ENCODE measurements around the gene TBXT.
"Not testable (repeated sequence)": the region's sequence is repeated elsewhere in the genome, so short reads cannot be mapped to it uniquely, and the experiment has no call there.

TBXT gene

GRCh38 chr6:166156942-166157341 is 10.7 kb downstream of the TBXT start:
- DNase-seq: no peak
- no peaks in the 10 kb centered on the region for H3K36me3 ChIP-seq (ENCODE audit: control insufficient read depth, insufficient read depth, low read length)

GRCh38 chr6:166153966-166154365 is 13.7 kb downstream of the TBXT start:
- Histone ChIP-seq H3K9me3 (ENCODE audit: control insufficient read depth, low read length) (no peaks in the 10 kb centered on the region), H3K36me3 (ENCODE audit: control insufficient read depth, insufficient read depth, low read length) (no peaks in the 10 kb centered on the region), H3K4me3 (ENCODE audit: insufficient read depth, low read depth, low read length, poor library complexity, severe bottlenecking) (no peak overlapping the region), H3K4me1 (ENCODE audit: control insufficient read depth, insufficient read depth, low read length, poor library complexity, severe bottlenecking) (no peaks in the 10 kb centered on the region), H3K27ac (ENCODE audit: insufficient read depth, low read length, poor library complexity, severe bottlenecking) (no peak overlapping the region), H3K27me3 (replicated peaks; ENCODE audit: control insufficient read depth, insufficient read depth, low read length, poor library complexity, severe bottlenecking) (no peaks in the 10 kb centered on the region)
- no peak for DNase-seq

More at GRCh38 chr6:166156942-166157341, 10.7 kb downstream of the TBXT start:
- Histone ChIP-seq H3K4me3 (ENCODE audit: insufficient read depth, low read depth, low read length, poor library complexity, severe bottlenecking) (no peak overlapping the region), H3K27me3 (replicated peaks; ENCODE audit: control insufficient read depth, insufficient read depth, low read length, poor library complexity, severe bottlenecking) (no peaks in the 10 kb centered on the region), H3K27ac (ENCODE audit: insufficient read depth, low read length, poor library complexity, severe bottlenecking) (no peak overlapping the region), H3K9me3 (ENCODE audit: control insufficient read depth, low read length) (no peaks in the 10 kb centered on the region), H3K4me1 (ENCODE audit: control insufficient read depth, insufficient read depth, low read length, poor library complexity, severe bottlenecking) (no peaks in the 10 kb centered on the region)

GRCh38 chr6:166152660-166153059 is 15.0 kb downstream of the TBXT start:
- H3K4me3 ChIP-seq (ENCODE audit: insufficient read depth, low read depth, low read length, poor library complexity, severe bottlenecking): no peak overlapping the region
- no peak for DNase-seq
- H3K36me3 ChIP-seq (ENCODE audit: control insufficient read depth, insufficient read depth, low read length): no peaks in the 10 kb centered on the region
- H3K9me3 ChIP-seq (ENCODE audit: control insufficient read depth, low read length): no peaks in the 10 kb centered on the region
- H3K4me1 ChIP-seq (ENCODE audit: control insufficient read depth, insufficient read depth, low read length, poor library complexity, severe bottlenecking): no peaks in the 10 kb centered on the region
- H3K27ac ChIP-seq (ENCODE audit: insufficient read depth, low read length, poor library complexity, severe bottlenecking): no peak overlapping the region
- H3K27me3 ChIP-seq (replicated peaks; ENCODE audit: control insufficient read depth, insufficient read depth, low read length, poor library complexity, severe bottlenecking): no peaks in the 10 kb centered on the region

GRCh38 chr6:166151798-166152197 is 15.9 kb downstream of the TBXT start:
- H3K27me3 ChIP-seq (replicated peaks; ENCODE audit: control insufficient read depth, insufficient read depth, low read length, poor library complexity, severe bottlenecking): no peaks in the 10 kb centered on the region
- no peak overlapping the region for H3K27ac ChIP-seq (ENCODE audit: insufficient read depth, low read length, poor library complexity, severe bottlenecking)
- no peak for DNase-seq
- H3K9me3 ChIP-seq (ENCODE audit: control insufficient read depth, low read length): no peaks in the 10 kb centered on the region
- no peaks in the 10 kb centered on the region for H3K4me1 ChIP-seq (ENCODE audit: control insufficient read depth, insufficient read depth, low read length, poor library complexity, severe bottlenecking)
- no peaks in the 10 kb centered on the region for H3K36me3 ChIP-seq (ENCODE audit: control insufficient read depth, insufficient read depth, low read length)
- H3K4me3 ChIP-seq (ENCODE audit: insufficient read depth, low read depth, low read length, poor library complexity, severe bottlenecking): no peak overlapping the region

DNA sequence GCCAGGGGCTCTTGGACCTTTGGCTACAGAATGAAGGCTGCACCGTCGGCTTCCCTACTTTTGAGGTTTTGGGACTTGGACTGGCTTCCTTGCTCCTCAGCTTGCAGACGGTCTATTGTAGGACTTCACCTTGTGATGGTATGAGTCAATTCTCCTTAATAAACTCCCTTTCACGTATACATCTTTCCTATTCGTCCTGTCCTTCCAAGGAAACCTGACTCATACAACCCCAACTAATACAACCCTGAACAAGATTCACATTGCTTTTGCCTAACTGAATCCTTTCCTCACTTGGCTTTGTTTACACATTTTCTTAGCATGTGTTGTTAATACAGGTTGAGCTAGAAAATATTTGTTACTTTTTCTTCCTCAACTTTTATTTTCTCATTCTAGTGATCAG is 21.9 kb downstream of the TBXT start:
- no peaks in the 10 kb centered on the region for H3K36me3 ChIP-seq (ENCODE audit: control insufficient read depth, insufficient read depth, low read length)
- H3K27me3 ChIP-seq (replicated peaks; ENCODE audit: control insufficient read depth, insufficient read depth, low read length, poor library complexity, severe bottlenecking): no peaks in the 10 kb centered on the region
- H3K4me1 ChIP-seq (ENCODE audit: control insufficient read depth, insufficient read depth, low read length, poor library complexity, severe bottlenecking): no peaks in the 10 kb centered on the region
- H3K9me3 ChIP-seq (ENCODE audit: control insufficient read depth, low read length): no peaks in the 10 kb centered on the region
- DNase-seq: no peak
- no peak overlapping the region for H3K4me3 ChIP-seq (ENCODE audit: insufficient read depth, low read depth, low read length, poor library complexity, severe bottlenecking)
- no peak overlapping the region for H3K27ac ChIP-seq (ENCODE audit: insufficient read depth, low read length, poor library complexity, severe bottlenecking)

DNA sequence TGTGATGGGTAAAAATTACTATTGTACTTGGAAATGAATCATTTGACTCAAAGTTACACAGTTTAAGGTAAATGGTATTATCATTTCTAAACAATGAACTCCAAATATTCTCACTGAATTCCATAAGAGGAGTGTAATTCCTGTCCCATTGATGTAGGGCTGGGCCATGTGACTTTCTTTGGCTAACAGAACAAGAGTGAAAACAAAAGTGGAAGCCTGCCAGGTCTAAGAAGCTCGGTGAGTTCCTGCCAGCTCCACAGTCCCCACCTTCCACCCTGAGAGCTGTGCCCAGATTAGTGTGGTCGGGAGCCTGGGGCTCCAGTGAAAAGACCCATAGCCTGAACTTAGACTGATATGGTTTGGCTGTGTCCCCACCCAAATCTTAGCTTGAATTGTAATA is 24.6 kb downstream of the TBXT start:
- no peak overlapping the region for H3K4me3 ChIP-seq (ENCODE audit: insufficient read depth, low read depth, low read length, poor library complexity, severe bottlenecking)
- no peaks in the 10 kb centered on the region for H3K36me3 ChIP-seq (ENCODE audit: control insufficient read depth, insufficient read depth, low read length)
- no peaks in the 10 kb centered on the region for H3K4me1 ChIP-seq (ENCODE audit: control insufficient read depth, insufficient read depth, low read length, poor library complexity, severe bottlenecking)
- H3K27me3 ChIP-seq (replicated peaks; ENCODE audit: control insufficient read depth, insufficient read depth, low read length, poor library complexity, severe bottlenecking): no peaks in the 10 kb centered on the region
- H3K9me3 ChIP-seq (ENCODE audit: control insufficient read depth, low read length): no peaks in the 10 kb centered on the region
- no peak for DNase-seq
- no peak overlapping the region for H3K27ac ChIP-seq (ENCODE audit: insufficient read depth, low read length, poor library complexity, severe bottlenecking)

DNA sequence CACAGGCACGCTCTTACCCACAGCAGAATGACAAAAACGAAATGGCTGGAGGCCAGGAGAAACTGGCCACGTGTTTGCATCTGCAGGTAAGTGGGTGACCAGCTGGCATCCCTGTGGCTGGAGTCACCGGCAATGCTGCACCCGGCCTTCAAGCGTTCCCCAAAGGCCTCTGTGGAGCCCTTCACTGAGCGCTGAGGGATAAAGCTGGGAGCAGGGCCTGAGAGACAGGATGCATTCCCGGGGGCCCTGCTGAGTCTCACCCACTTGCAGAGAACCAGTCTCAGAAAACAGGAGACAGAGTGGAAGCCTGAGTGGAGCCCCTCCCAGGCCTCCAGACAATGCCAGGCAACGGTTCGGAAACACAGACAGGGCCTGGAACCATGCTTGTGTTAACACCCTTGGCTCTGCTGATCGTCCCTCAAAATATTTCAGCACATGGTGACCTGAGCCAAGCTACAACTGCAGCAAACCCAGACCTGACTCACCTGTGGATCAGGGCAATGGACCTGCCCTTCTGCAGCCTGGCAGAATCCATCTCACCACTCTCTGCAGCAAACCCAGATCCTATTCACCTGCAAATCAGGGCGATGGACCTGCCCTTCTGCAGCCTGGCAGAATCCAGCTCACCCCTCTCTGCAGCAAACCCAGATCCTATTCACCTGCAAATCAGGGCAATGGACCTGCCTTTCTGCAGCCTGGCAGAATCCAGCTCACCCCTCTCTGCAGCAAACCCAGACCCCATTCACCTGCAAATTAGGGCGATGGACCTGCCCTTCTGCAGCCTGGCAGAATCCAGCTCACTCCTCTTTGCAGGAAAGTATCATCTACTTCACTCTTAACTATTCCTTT is 39.8 kb downstream of the TBXT start:
- Histone ChIP-seq H3K9me3 (ENCODE audit: control insufficient read depth, low read length) (no peaks in the 10 kb centered on the region), H3K27me3 (replicated peaks; ENCODE audit: control insufficient read depth, insufficient read depth, low read length, poor library complexity, severe bottlenecking) (no peaks in the 10 kb centered on the region), H3K36me3 (ENCODE audit: control insufficient read depth, insufficient read depth, low read length) (no peaks in the 10 kb centered on the region), H3K4me1 (ENCODE audit: control insufficient read depth, insufficient read depth, low read length, poor library complexity, severe bottlenecking) (no peaks in the 10 kb centered on the region), H3K4me3 (ENCODE audit: insufficient read depth, low read depth, low read length, poor library complexity, severe bottlenecking) (no peak overlapping the region), H3K27ac (ENCODE audit: insufficient read depth, low read length, poor library complexity, severe bottlenecking) (no peak overlapping the region)
- DNase-seq: no peak

- not testable (repeated sequence) for H3K4me3 ChIP-seq (ENCODE audit: insufficient read depth, low read depth, low read length, poor library complexity, severe bottlenecking); H3K4me1 ChIP-seq (ENCODE audit: control insufficient read depth, insufficient read depth, low read length, poor library complexity, severe bottlenecking); H3K27ac ChIP-seq (ENCODE audit: insufficient read depth, low read length, poor library complexity, severe bottlenecking); H3K27me3 ChIP-seq (replicated peaks; ENCODE audit: control insufficient read depth, insufficient read depth, low read length, poor library complexity, severe bottlenecking); DNase-seq; H3K9me3 ChIP-seq (ENCODE audit: control insufficient read depth, low read length); H3K36me3 ChIP-seq (ENCODE audit: control insufficient read depth, insufficient read depth, low read length)
Measured at GRCh38 chr6:166123115-166123514, 44.5 kb downstream of the TBXT start.

- H3K36me3 ChIP-seq (ENCODE audit: control insufficient read depth, insufficient read depth, low read length): no peaks in the 10 kb centered on the region
- no peaks in the 10 kb centered on the region for H3K9me3 ChIP-seq (ENCODE audit: control insufficient read depth, low read length)
- no peaks in the 10 kb centered on the region for H3K27me3 ChIP-seq (replicated peaks; ENCODE audit: control insufficient read depth, insufficient read depth, low read length, poor library complexity, severe bottlenecking)
- H3K27ac ChIP-seq (ENCODE audit: insufficient read depth, low read length, poor library complexity, severe bottlenecking): no peak overlapping the region
- DNase-seq: no peak
- no peaks in the 10 kb centered on the region for H3K4me1 ChIP-seq (ENCODE audit: control insufficient read depth, insufficient read depth, low read length, poor library complexity, severe bottlenecking)
- H3K4me3 ChIP-seq (ENCODE audit: insufficient read depth, low read depth, low read length, poor library complexity, severe bottlenecking): no peak overlapping the region
Measured at GRCh38 chr6:166121726-166122125, 45.9 kb downstream of the TBXT start.

- no peaks in the 10 kb centered on the region for H3K4me1 ChIP-seq (ENCODE audit: control insufficient read depth, insufficient read depth, low read length, poor library complexity, severe bottlenecking)
- no peak overlapping the region for H3K27ac ChIP-seq (ENCODE audit: insufficient read depth, low read length, poor library complexity, severe bottlenecking)
- H3K36me3 ChIP-seq (ENCODE audit: control insufficient read depth, insufficient read depth, low read length): no peaks in the 10 kb centered on the region
- no peak for DNase-seq
- no peak overlapping the region for H3K4me3 ChIP-seq (ENCODE audit: insufficient read depth, low read depth, low read length, poor library complexity, severe bottlenecking)
- H3K9me3 ChIP-seq (ENCODE audit: control insufficient read depth, low read length): no peaks in the 10 kb centered on the region
- no peaks in the 10 kb centered on the region for H3K27me3 ChIP-seq (replicated peaks; ENCODE audit: control insufficient read depth, insufficient read depth, low read length, poor library complexity, severe bottlenecking)
Measured at GRCh38 chr6:166119116-166119911, 48.3 kb downstream of the TBXT start.
